ENCODE measurements around the gene CLCN6. TPM values are rescaled to one million over a fixed set of nuclear protein-coding genes. Genes with fewer than 3 reads are reported as not detected.
A peak's percentile ranks its signal among the peaks of the same experiment; 100 is the strongest.

Gene CLCN6
- total and polyA plus RNA-seq, 2 of the 13 experiments (the other 11 are each of a cell fraction or from before 2014, with no cell fraction given) = 14.9 to 19.3 TPM

GRCh38 chr1:11813021-11813420, 7.0 kb downstream of the CLCN6 start (continued):
- TF ChIP-seq ZNF574 (CRISPR knock-in tag; IDR thresholded peaks at IDR 0.05) (no peak), ZEB1 (IDR thresholded peaks at IDR 0.05; ENCODE audit: insufficient replicate concordance, low read depth) (no peak), FOSL2 (CRISPR knock-in tag; IDR thresholded peaks at IDR 0.05) (no peak), MEIS1 (CRISPR knock-in tag; IDR thresholded peaks at IDR 0.05; ENCODE audit: borderline replicate concordance) (no peak), ZKSCAN1 (IDR thresholded peaks at IDR 0.05; ENCODE audit: low read length) (no peak), ZNF782 (CRISPR knock-in tag; IDR thresholded peaks at IDR 0.05; ENCODE audit: borderline replicate concordance) (no peak), GABPA (IDR thresholded peaks at IDR 0.05; ENCODE audit: low read depth, low read length) (no peak), GABPA (CRISPR knock-in tag; IDR thresholded peaks at IDR 0.05; ENCODE audit: low read depth) (no peak), SUZ12 (IDR thresholded peaks at IDR 0.05; ENCODE audit: low read depth, low read length) (no peak)

DNA sequence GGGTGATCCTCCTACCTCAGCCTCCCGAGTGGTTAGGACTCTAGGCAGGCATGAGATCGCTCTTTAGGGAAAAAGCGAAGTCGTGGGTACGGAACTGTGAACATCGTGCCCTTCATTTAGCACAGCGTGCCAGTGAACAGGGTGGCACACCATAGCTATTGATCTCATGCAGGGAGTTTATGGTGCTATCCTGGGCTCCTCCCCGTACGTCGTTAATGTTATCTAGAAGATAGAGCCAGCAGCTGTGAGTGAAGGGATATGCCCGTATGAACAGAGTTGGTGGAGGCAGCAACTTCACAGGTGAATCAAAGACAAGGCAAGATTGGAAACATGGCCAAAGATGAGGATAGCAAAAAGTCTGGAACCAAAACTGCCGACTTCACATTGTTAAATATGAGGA, 11.2 kb downstream of the CLCN6 start:
- H3K4me1 ChIP-seq (ENCODE audit: insufficient read depth, low read length) = peaks cover 8% of the 10 kb centered on the region
- H3K9me3 ChIP-seq (ENCODE audit: low read length) = no peaks in the 10 kb centered on the region
- no peak overlapping the region for H3K4me2 ChIP-seq (ENCODE audit: low read depth, low read length)
- H3K36me3 ChIP-seq (replicated peaks in 1 of 2; ENCODE audit: control insufficient read depth in 1 of 2, insufficient read depth in 2 of 2, low read length in 2 of 2) = peaks cover 24 to 70% of the 10 kb centered on the region in 2 experiments
- FAIRE-seq = no peak
- in situ Hi-C loops (cut with HindIII; ENCODE audit: extremely low pct_ligation_motif_present, low pct_unique_long_range_greater_than_20kb) = no loop called here
- H4K20me1 ChIP-seq (ENCODE audit: insufficient read depth, low read length) = peaks cover 13% of the 10 kb centered on the region; the same call in 1 of the 2 replicates
- ChIA-PET CTCF (ENCODE audit: low intra/inter-chr PET ratio, low total read pairs) (no interaction called here), POLR2A (no interaction called here)
- H3K4me3 ChIP-seq (replicated peaks in 1 of 3; ENCODE audit: insufficient read depth in 1 of 3, low read depth in 2 of 3, low read length in 3 of 3) = no peak overlapping the region
- no TSS peak for BruUV-seq (replicated peaks)
- H3K79me2 ChIP-seq (ENCODE audit: insufficient read depth, low read length) = peaks cover 25% of the 10 kb centered on the region
- no peak for ATAC-seq
- no peak overlapping the region for H3K27ac ChIP-seq (ENCODE audit: extremely low read length, insufficient read depth, low read length)
- intact Hi-C loops (cut with micrococcal nuclease; ENCODE audit: unreplicated experiment) = no loop called here
- no peak overlapping the region for H3K9ac ChIP-seq (ENCODE audit: insufficient read depth, low read depth, low read length)
- no peak overlapping the region for H2AFZ ChIP-seq (ENCODE audit: low read length)
- no peaks in the 10 kb centered on the region for H3K27me3 ChIP-seq (ENCODE audit: control insufficient read depth in 1 of 2, insufficient read depth in 2 of 2, low read length in 2 of 2)
- DNase-seq (ENCODE audit: low spot score) = no peak
- WGBS (ENCODE audit: low lambda C conversion rate) = 98% methylated on average over 12 of the region's 12 CpGs
- TF ChIP-seq NPAS2 (CRISPR knock-in tag; IDR thresholded peaks at IDR 0.05; ENCODE audit: borderline replicate concordance) (no peak), ZNF878 (CRISPR knock-in tag; IDR thresholded peaks at IDR 0.05) (no peak), ZUFSP (CRISPR knock-in tag; IDR thresholded peaks at IDR 0.05; ENCODE audit: borderline replicate concordance) (no peak), BRF2 (CRISPR knock-in tag; IDR thresholded peaks at IDR 0.05) (no peak), MAFK (conservative IDR thresholded peaks at IDR 0.05 in 1 of 2, IDR thresholded peaks at IDR 0.05 in 1 of 2; ENCODE audit: low read length in 2 of 2) (peak in 1 of 2 experiments; percentile 51; a peak in 3 of 4 replicates), ATRX (CRISPR knock-in tag; IDR thresholded peaks at IDR 0.05; ENCODE audit: borderline replicate concordance) (no peak)
- TF ChIP-seq, protein P1, sequence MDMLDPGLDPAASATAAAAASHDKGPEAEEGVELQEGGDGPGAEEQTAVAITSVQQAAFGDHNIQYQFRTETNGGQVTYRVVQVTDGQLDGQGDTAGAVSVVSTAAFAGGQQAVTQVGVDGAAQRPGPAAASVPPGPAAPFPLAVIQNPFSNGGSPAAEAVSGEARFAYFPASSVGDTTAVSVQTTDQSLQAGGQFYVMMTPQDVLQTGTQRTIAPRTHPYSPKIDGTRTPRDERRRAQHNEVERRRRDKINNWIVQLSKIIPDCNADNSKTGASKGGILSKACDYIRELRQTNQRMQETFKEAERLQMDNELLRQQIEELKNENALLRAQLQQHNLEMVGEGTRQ (IDR thresholded peaks at IDR 0.05; ENCODE audit: low read depth, low read length) = no peak
- TF ChIP-seq, protein P1 (CRISPR knock-in tag; IDR thresholded peaks at IDR 0.05; ENCODE audit: borderline replicate concordance) = no peak

Measured in HepG2 (cell line).